ENCODE data around the gene GADD45A. TPM values are rescaled to one million over a fixed set of nuclear protein-coding genes. Genes with fewer than 3 reads are reported as not detected.

The GADD45A gene
- total RNA-seq, 1 donor from 2014 or later = 143 TPM

GRCh38 chr1:67686267-67687197 lies 1.5 kb downstream of the GADD45A start:
- H3K36me3 Mint-ChIP-seq (ENCODE audit: unreplicated experiment) = peaks cover 6% of the 10 kb centered on the region
- peaks cover 11% of the 10 kb centered on the region for H3K27me3 Mint-ChIP-seq (ENCODE audit: unreplicated experiment)
- peaks cover 18% of the 10 kb centered on the region for H3K9me3 Mint-ChIP-seq (ENCODE audit: unreplicated experiment)
- peak; percentile 85 for DNase-seq
- peak overlapping the region; percentile 97 for H3K27ac Mint-ChIP-seq (ENCODE audit: unreplicated experiment)
- TF ChIP-seq CTCF (IDR thresholded peaks at IDR 0.05; ENCODE audit: partially characterized antibody, unreplicated experiment) = no peak
- H3K4me3 Mint-ChIP-seq (ENCODE audit: unreplicated experiment) = peak overlapping the region; percentile 88
- H3K4me1 Mint-ChIP-seq (ENCODE audit: low read depth, unreplicated experiment) = peaks cover 24% of the 10 kb centered on the region

GRCh38 chr1:67687198-67687545 lies 2.2 kb downstream of the GADD45A start:
- Mint-ChIP-seq H3K9me3 (ENCODE audit: unreplicated experiment) (peaks cover 18% of the 10 kb centered on the region), H3K4me1 (ENCODE audit: low read depth, unreplicated experiment) (peaks cover 24% of the 10 kb centered on the region), H3K36me3 (ENCODE audit: unreplicated experiment) (peaks cover 6% of the 10 kb centered on the region), H3K4me3 (ENCODE audit: unreplicated experiment) (peak overlapping the region; percentile 88), H3K27ac (ENCODE audit: unreplicated experiment) (peak overlapping the region; percentile 97), H3K27me3 (ENCODE audit: unreplicated experiment) (peaks cover 11% of the 10 kb centered on the region)
- TF ChIP-seq CTCF (IDR thresholded peaks at IDR 0.05; ENCODE audit: partially characterized antibody, unreplicated experiment) = no peak
- DNase-seq = no peak

- H3K27ac Mint-ChIP-seq (ENCODE audit: unreplicated experiment) = peak overlapping the region; percentile 13
Observed at GRCh38 chr1:67687649-67688048, 2.6 kb downstream of the GADD45A start.

GRCh38 chr1:67688526-67689219 lies 3.7 kb downstream of the GADD45A start:
- Mint-ChIP-seq H3K9me3 (ENCODE audit: unreplicated experiment) (peaks cover 18% of the 10 kb centered on the region), H3K4me3 (ENCODE audit: unreplicated experiment) (peak overlapping the region; percentile 79), H3K36me3 (ENCODE audit: unreplicated experiment) (peaks cover 6% of the 10 kb centered on the region), H3K4me1 (ENCODE audit: low read depth, unreplicated experiment) (peaks cover 24% of the 10 kb centered on the region), H3K27ac (ENCODE audit: unreplicated experiment) (peak overlapping the region; percentile 56), H3K27me3 (ENCODE audit: unreplicated experiment) (peaks cover 11% of the 10 kb centered on the region)
- TF ChIP-seq CTCF (IDR thresholded peaks at IDR 0.05; ENCODE audit: partially characterized antibody, unreplicated experiment) = no peak
- DNase-seq = no peak

More at GRCh38 chr1:67687649-67688048, 2.6 kb downstream of the GADD45A start:
- Mint-ChIP-seq H3K4me1 (ENCODE audit: low read depth, unreplicated experiment) (peaks cover 24% of the 10 kb centered on the region), H3K4me3 (ENCODE audit: unreplicated experiment) (peak overlapping the region; percentile 88), H3K9me3 (ENCODE audit: unreplicated experiment) (peaks cover 18% of the 10 kb centered on the region), H3K36me3 (ENCODE audit: unreplicated experiment) (peaks cover 6% of the 10 kb centered on the region), H3K27me3 (ENCODE audit: unreplicated experiment) (peaks cover 11% of the 10 kb centered on the region)
- no peak for DNase-seq
- no peak for TF ChIP-seq CTCF (IDR thresholded peaks at IDR 0.05; ENCODE audit: partially characterized antibody, unreplicated experiment)

Data from glutamatergic neuron (in vitro differentiated cells).